GM21576 (cell line): ENCODE measurements around the gene DNAJC15.
A peak's percentile ranks its signal among the peaks of the same experiment; 100 is the strongest.

Experiments used
- ATAC-seq: cut with Tn5 transposase; IDR thresholded peaks from one replicate; pipeline ENCODE4 v1.9.1; 2021; ENCODE audit warnings: mild to moderate bottlenecking, moderate library complexity; ENCODE audit not compliant: unreplicated experiment

The DNAJC15 gene

DNA sequence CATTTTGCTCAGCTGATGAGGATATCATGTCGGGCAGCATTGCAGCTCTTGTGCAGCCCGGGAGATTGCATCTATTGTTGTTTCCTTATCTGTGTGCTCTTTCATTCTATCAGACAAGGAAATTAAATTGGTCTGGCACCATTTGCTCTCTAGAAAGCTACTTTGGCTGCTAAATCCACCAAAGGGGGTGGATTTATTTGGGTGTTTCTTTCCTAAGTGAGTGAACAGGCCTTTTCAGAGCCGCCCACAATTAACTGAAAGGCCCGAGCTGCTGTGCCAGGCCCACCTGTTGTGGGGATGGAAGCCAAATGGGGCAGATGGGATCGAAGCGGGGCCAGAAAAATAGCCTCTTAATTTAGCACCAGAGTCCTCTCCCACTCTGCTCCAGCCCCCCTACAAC lies 99.4 kb downstream of the DNAJC15 start:
- no peak for ATAC-seq

DNA sequence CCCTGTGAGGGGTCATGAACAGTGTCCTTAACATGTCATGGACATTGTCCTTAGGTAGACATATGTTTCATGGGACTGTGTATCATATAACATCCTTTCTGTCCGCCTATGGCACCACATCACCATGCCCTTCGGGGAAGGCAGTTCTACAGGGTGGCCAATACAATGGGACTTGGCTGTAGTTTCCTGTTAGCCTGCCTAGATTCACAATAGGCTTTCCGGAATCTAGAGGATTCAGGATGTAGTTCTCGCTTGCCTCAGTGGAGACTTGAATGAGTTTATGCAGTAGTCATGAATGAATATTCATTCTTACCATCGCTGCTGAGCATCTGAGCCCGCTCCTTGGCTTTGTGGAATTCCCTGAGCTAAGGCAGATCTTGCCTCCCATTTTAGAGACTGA lies 100.5 kb downstream of the DNAJC15 start:
- ATAC-seq, result no peak

DNA sequence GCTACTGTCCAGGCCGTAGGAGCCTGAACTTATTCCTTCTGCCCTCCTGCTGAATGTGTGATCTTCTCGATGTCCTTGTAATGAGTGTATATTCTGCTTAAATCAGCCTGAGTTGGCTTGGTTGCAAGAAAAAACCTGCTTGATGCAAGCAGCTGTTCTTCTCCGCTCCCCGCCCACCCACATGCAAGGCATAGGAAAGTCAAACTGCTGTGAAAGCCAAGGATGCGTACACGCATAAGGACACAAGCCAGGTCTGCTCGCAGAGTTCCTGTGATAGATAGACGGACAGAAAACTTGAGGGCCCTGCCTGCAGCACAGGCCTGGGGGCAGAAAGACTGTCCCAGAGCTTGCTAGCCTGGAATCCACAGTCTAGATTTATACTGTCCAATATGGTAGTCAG lies 101.1 kb downstream of the DNAJC15 start:
- ATAC-seq, result no peak

DNA sequence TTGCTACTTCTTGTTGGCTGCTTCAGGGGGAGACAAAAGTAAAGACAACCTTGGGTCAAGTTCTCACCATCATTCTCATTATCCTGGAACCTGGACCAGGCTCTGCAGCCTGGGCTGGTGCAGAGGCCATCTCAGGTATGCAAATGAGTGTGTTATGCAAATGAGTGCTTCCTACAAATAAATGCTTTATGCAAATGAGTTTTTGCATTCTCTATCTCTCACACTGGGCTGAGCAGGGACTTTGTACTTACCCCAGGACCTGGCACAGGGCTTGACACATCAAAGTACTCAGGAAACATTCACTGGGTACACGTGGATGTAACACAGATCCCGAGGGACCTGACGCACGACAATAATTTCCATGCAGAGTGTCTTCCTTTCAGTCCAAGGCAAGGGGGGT lies 103.0 kb downstream of the DNAJC15 start:
- ATAC-seq, result no peak

DNA sequence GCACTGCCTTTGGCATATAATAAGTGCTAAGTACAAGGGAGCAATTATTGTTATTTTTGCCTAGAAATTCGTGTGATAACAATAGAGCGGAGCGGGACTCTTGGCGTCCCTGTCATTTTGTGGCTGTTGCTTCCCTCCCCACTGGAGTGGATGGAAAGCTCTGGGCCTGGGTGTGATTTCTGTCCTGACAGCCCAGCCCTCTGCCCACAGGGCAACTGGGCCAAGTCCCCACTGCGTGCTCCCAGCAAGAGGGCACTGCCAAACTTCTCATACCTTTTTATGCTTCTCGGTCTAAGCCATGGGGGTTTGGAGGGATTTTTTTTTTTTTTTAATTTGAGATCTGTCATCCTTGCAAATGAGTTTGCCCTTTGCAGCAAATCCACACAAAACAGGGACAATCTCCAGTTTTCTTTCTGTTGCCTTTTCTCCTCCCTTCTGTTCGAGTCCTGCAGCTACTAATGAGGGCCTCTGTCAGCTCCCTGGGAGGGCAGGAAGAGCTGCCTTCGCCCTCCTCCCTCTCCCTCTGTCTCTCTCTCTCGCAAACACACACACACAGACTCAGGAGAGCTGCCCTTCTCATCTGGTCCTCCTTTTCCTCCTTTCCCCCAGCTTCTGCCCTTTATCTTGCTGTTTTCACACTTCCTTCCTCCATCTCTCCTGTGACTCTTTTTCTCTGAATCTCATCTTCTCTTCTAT lies 103.9 kb downstream of the DNAJC15 start:
- ATAC-seq, result peak; percentile 6

DNA sequence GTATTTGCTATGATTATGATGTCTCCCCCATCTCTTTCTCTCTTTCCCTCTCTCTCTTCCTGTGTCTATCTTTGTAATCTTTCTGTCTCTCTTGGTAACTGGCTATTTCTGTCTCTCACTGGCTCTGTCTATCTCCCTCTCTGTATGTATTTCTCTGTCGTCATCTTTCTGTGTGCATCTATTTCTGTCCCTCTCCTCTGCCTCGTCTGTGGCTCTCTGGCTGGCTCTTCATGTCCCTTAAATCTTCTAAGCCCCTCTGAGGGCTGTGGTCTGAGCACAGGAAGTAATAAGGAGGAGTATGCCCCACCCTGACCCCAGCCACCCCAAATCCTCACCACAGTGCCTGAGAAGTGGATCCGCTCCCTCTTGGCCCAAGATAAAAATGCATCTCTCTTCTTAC lies 104.4 kb downstream of the DNAJC15 start:
- peak; percentile 56 for ATAC-seq

DNA sequence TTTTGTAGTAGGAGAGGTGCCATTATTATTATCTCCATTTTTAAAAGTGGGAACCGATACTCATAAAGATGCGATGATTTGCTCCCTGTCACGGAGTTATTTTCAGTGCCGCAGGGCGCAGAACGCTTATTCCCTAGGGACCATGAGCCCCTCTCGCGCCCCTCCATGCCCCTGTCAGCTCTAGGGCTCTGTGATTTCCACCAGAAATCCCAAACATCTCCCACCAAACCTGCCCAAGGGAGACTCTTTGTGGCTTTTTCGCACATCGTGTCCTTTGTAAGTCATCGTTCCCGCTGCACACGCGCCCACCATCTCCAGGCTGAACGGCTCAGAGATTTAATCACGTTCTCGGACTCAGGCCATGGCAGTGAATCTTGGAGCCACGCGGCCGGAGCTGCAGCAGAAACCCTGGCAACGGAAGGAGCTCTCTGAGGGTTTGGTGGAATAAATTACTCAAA lies 105.1 kb downstream of the DNAJC15 start:
- no peak for ATAC-seq

DNA sequence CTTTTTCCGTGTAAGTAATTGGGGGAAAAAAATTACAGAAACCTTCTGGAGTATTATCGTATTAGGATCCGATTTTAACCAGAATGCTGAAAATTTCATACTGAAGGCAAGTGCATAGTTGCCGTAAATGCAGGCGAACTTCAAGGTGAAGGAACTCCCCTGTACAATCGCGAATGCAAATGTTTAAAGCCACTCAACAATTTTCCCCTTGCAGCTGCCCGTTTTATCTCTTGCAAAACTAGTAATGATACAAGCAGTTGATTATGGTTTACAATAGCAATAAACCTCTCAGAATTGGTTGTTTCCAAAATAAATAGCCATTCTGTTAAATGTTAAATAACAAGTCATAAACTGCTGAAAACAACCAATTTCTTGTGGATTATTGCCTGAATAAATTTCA lies 105.7 kb downstream of the DNAJC15 start:
- no peak for ATAC-seq

DNA sequence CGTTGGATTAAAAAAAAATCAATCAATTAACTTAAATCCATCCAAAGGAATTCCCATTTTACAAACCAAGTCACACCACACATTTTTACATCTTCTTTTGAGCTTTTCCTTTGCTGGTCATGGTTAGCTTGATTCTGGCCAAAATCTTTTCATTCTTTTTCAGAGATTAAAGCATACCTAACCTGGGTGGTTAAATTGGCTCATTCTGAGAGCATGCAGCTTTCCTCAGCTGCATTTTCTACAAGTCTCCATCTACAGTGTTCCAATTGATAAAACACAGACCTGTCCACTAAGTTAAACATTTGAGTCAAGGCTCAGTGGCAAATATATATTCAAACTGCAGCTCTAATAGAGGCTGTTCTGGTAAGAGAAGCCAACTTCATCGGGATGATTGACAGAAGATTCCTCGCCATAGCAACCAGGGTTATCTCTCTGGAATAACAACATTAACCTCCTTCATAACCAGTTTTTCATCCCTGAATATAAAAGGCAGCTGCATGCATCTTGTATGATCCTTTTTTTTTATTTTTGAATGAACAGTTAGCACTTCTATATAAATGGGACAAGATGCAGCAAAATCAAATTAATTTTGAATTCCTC lies 106.2 kb downstream of the DNAJC15 start:
- no peak for ATAC-seq

DNA sequence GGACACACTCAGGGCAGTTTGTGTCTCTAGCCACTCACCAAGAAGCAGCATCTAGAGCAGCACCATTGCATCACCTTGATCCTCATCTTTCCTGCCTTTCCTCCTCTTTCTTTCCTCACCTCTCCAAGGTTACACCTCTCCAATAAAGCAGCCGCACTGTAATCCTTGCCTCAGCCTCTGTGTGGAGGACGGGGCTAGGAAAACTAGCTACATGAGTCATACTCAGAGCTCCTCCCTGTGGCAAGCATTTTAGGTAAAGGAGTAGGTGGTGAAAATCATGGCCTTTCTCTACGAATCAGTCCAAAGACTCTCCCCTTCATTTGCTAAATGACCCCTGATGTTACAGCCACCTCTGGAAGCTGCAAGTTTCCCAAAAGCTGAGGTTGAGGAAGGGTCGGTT lies 108.9 kb downstream of the DNAJC15 start:
- ATAC-seq, result peak; percentile 55

DNA sequence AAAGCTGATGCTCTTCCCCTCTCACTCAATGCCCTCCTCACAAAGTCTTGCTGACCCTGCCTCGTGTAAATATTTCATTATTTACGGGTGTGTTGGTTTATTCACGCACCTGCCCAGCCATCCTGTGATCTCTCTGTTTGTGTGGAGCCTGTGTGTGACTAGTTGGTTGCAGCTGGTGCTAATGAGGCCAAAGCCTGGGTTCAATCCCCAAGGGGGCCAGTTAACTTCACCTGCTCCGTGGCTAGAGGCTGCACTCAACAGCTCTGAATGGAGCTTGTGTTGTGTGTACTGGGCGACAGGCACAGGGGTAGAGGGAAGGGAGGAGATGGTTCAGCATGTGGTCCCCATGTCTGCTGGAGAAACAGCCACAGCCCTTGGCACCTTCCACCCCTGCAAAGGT lies 109.5 kb downstream of the DNAJC15 start:
- ATAC-seq, result no peak

DNA sequence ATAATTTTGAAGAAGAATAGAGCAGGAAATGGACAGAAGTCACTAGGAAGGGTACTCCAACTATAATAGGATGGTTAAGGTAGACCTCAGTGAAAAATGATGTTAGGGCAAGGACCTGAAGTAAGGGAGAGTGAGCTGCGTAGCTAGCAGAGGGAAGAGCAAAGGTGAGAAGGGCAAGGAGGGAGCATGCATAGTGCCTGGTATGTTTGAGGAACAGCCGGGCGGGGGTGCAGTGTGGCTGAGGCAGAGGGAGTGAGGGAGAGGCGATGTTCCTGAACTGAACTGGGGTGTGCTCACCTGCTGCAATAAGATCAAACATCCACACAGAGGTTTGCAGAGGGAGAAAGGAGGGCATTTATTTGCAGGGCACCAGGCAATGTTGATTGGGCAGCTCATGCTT lies 110.4 kb downstream of the DNAJC15 start:
- ATAC-seq, result no peak

DNA sequence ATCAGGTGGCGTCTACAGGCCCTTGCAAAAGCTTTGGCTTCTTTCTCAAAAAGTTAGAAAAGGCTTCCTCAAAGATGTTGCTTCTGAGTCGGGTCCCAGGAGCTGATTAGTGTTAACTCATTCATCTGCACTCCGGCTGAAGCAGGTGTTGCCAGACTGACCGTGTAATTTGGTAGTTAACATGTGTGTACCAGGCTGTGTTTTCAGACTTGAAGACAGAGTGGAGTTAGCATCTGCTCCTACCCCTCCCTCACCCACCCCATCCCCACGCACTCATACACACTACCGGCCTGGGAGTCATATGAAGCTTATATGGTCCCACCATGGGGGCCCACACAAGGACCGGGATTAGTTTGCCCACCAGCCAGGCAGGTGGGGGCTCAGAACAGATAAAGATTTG lies 111.5 kb downstream of the DNAJC15 start:
- no peak for ATAC-seq

DNA sequence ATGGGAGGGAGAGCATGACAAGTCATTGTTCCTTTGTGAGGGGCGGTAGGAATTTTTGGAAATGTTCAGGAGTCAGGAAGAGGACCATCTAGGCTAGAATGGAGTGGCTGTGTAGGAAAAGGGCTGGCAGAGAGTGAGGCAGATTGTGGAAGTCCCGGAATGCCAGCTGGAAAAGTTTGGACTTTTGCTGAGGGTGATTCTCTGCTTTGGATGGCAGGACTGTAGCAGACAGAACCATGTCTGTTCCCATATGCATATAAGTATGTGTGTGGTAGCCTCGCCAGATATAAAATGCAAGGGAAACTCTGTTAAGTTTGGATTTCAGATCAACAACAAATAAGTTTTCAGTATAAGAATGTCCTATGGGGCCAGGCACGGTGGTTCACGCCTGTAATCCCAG lies 112.1 kb downstream of the DNAJC15 start:
- ATAC-seq, result no peak

DNA sequence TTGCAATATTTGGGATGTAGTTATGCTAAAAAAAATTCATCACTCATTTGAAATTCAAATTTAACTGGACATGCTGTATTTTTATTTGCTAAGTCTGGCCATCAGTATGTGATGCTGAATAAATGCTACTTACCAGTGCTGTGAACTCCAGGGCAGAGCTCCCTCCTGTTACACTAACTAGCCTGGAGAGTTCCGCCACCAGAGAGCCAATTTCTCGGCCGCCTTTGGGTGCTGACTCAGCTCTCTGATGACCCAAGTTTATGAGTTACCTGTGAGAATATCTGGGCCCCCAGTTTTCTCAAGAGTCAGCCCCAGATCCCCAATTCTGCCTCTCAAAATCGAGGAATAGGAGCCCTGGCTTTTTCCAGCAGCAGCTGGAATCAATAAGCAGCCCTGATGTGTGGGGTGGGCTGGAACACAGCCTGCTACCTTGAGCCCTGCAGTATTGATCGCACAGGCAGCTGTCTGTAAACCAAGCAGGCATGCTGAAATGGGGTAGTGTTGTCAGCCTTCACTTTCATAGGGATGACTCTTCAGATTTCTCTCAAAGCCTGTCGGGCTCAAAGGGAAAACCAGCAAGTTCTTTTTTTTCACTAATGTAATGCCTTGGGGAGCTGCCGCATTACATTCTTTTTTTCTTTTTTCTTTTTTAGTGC lies 113.7 kb downstream of the DNAJC15 start:
- ATAC-seq, result no peak

DNA sequence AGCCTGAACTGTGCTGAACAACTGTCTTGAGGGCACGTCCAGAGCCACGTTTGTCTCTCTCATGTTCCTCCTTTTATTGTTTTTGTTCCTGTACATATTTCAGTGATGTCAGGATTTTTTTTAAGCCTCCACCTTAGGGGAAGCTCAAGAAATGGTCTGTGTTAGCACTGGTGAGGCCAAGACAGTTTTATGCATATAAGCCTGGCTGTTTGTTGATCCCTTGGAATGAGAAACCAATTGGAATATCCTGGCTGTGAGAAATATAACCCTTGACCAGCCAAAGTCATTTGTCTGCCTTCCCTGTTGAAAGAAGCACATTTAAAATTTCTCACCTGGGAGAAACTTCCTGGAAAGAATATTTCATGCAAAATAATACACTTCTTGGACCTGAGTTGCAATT lies 115.8 kb downstream of the DNAJC15 start:
- no peak for ATAC-seq

DNA sequence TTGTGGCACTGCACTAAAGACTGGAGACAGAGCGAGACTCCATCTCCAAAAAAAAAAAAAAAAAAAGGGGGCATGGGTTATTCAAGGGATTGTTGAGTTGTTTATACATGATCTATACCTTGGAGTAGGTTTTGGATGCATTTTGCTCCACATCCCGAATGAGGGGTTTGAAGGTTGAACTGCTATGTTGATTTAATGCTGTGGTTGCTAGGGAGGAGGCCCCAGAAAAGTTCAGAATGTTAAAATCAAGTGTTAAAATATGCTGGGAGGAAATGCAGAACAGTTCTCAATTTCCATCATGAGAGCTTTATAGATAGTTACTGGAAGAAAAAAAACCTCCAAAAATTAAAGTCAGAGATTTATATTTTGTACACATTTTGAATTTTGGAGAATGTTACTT lies 116.5 kb downstream of the DNAJC15 start:
- ATAC-seq, result no peak

DNA sequence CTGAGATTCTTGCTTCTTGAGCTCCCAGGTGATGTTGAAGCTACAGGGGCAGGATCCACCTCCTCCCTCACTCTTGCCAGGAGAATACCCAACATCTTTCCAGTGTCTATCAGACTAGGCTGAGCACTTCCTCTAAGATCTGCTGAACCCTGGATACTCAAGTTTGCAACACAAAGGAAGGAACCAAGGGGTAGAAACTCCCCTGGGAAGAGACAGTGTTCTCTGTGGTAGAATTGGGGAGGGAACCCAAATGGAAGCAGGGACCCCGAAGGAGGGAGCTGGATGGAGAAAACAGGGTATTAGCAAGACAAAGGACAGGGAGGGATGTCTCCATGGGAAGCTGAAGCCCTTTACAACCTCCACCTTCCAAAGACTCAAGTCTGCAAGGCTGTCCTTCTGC lies 117.6 kb downstream of the DNAJC15 start:
- ATAC-seq, result no peak

DNA sequence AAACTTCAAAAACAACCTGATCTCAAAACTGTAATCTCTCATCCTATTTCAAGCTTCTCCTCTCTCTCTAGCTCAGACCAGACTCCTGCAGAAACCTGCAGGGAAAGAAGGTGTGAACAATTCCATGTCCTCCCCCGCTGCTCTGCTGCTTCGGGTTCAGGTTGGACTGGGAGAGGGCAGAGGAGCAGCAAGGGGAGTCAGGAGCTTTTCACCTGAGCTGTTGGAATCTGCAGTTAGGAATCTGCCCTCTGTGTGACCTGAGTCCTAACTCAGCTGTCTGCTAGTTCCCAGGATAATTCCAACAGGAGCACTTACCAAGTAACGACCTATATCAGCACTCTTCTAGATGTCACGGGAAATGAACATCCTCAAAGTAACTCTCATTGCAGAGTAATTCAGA lies 118.3 kb downstream of the DNAJC15 start:
- no peak for ATAC-seq

DNA sequence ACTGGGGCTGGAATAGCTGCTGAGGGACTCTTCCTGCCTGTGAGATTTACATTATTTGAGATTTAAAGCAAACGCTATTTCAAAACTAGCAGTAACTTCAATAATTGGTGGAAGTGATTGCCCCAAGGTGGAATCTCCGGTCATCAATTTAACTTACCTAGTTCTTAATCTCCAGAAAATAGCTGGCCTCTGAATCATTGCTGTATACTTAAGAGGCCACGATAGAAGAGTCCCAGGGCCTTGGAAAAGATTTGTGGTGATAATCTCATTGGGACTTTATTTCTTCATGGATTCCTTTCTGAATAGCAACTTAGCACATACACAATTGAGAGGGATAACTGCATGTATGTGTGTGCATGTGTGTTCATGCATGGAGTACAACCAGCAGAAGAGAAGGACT lies 120.2 kb downstream of the DNAJC15 start:
- no peak for ATAC-seq

DNA sequence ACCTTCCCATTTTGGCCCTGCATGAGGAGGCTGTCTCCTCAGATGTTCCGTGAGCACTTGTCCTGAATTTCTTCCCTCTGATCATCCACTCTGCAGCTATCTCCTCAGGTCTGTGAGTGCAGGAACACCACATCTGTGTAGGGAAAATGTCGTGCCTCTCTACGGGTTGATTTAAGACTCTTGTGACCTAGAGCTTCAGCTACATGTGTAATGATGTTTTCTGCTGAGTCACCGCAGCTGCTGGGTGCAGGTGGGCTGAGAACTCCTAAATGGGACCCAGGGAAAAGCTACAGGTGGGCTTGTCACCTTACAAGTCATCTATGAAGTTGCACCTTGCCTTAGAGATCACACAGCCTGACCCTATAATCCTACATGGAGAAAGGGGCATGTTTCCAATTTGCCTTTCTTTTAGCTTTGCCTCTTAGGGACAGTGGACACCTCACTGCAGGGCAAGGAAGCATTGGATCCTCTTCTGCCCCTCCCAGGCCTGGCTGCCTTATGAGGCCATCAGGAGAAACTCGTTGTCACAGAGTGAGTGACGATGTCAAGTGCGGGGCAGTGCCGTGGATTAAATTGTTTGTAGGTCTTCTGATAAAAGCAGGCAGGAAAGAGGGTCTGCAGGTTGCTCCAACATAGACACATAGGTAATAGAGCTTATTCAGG lies 122.3 kb downstream of the DNAJC15 start:
- ATAC-seq, result no peak

DNA sequence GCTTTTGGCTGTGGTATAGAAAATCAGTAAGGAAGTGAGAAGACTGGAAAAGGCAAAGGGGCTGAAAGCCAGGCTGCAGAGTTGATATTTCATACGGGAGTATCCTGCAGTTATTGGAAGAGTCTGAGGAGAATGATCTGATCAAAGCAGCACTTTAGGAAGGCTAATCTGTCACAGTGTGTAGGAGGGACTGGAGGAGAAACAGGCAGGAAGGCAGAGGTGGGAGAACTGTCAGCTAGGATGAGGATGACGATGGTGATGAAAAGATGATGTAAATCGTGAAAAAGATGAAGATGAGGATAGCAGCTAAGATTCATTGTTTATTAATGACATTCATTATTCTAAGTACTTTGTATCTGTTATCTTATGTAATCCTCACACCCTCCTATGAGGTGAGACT lies 123.0 kb downstream of the DNAJC15 start:
- no peak for ATAC-seq
